ENCODE data around the gene POC1A.

The POC1A gene

DNA sequence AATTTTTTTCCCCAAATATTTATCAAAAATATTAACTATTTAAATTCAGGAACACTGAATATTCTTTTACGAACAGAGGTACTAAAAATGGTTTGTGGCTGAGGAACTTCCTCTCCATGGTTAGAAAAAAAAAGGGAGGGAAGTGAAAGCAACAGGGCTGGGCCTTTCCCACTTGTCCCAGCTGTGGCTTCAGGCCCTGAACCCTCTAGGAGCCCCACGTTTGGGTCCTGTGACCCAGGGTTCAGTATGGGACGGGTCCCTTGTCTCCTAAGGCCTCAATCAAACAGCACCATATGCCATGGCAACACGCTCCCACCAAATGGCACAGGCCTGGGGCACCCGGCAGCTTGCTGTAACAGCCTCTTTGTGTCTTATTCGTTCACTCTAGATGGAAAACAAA, 32.4 kb downstream of the POC1A start:
- Histone ChIP-seq H3K4me1 (ENCODE audit: insufficient read depth, insufficient read length) (peaks cover 3% of the 10 kb centered on the region), H3K36me3 (ENCODE audit: insufficient read depth, insufficient read length, low read length) (peaks cover 93% of the 10 kb centered on the region), H3K27me3 (ENCODE audit: insufficient read depth, insufficient read length) (no peaks in the 10 kb centered on the region), H3K9ac (ENCODE audit: insufficient read length, low read depth) (no peak overlapping the region), H3K4me3 (ENCODE audit: insufficient read length, low read depth) (no peak overlapping the region), H3K9me3 (ENCODE audit: insufficient read depth, low read length) (0 out of 2 replicates have a peak, but pooled peaks cover 2% of the 10 kb centered on the region)
- no peak for DNase-seq (ENCODE audit: low read depth, low spot score)
- no peak for TF ChIP-seq SUZ12 (IDR thresholded peaks at IDR 0.05; ENCODE audit: extremely low read depth, insufficient read depth, insufficient read length)
- TF ChIP-seq ZNF274 (IDR thresholded peaks at IDR 0.05; ENCODE audit: low read depth, low read length): no peak
- no peak for TF ChIP-seq YY1 (IDR thresholded peaks at IDR 0.05; ENCODE audit: insufficient read depth, insufficient read length)

- Histone ChIP-seq H3K36me3 (ENCODE audit: insufficient read depth, insufficient read length, low read length) (peaks cover 91% of the 10 kb centered on the region), H3K4me1 (ENCODE audit: insufficient read depth, insufficient read length) (peaks cover 3% of the 10 kb centered on the region)
- DNase-seq (ENCODE audit: low read depth, low spot score): no peak
Measured at GRCh38 chr3:52121464-52121805, 32.8 kb downstream of the POC1A start.

GRCh38 chr3:52120556-52121463, 33.4 kb downstream of the POC1A start:
- peaks cover 90% of the 10 kb centered on the region for H3K36me3 ChIP-seq (ENCODE audit: insufficient read depth, insufficient read length, low read length)
- H3K9ac ChIP-seq (ENCODE audit: insufficient read length, low read depth): no peak overlapping the region
- H3K4me3 ChIP-seq (ENCODE audit: insufficient read length, low read depth): no peak overlapping the region
- H3K27me3 ChIP-seq (ENCODE audit: insufficient read depth, insufficient read length): no peaks in the 10 kb centered on the region
- no peaks in the 10 kb centered on the region for H3K9me3 ChIP-seq (ENCODE audit: insufficient read depth, low read length)
- H3K4me1 ChIP-seq (ENCODE audit: insufficient read depth, insufficient read length): peaks cover 3% of the 10 kb centered on the region
- TF ChIP-seq YY1 (IDR thresholded peaks at IDR 0.05; ENCODE audit: insufficient read depth, insufficient read length) (no peak), SUZ12 (IDR thresholded peaks at IDR 0.05; ENCODE audit: extremely low read depth, insufficient read depth, insufficient read length) (no peak), ZNF274 (IDR thresholded peaks at IDR 0.05; ENCODE audit: low read depth, low read length) (no peak)
- no peak for DNase-seq (ENCODE audit: low read depth, low spot score)

More at GRCh38 chr3:52121464-52121805, 32.8 kb downstream of the POC1A start:
- Histone ChIP-seq H3K9me3 (ENCODE audit: insufficient read depth, low read length) (no peaks in the 10 kb centered on the region), H3K9ac (ENCODE audit: insufficient read length, low read depth) (no peak overlapping the region), H3K27me3 (ENCODE audit: insufficient read depth, insufficient read length) (no peaks in the 10 kb centered on the region), H3K4me3 (ENCODE audit: insufficient read length, low read depth) (no peak overlapping the region)
- TF ChIP-seq YY1 (IDR thresholded peaks at IDR 0.05; ENCODE audit: insufficient read depth, insufficient read length) (no peak), ZNF274 (IDR thresholded peaks at IDR 0.05; ENCODE audit: low read depth, low read length) (no peak), SUZ12 (IDR thresholded peaks at IDR 0.05; ENCODE audit: extremely low read depth, insufficient read depth, insufficient read length) (no peak)

GRCh38 chr3:52119826-52120225, 34.4 kb downstream of the POC1A start:
- Histone ChIP-seq H3K36me3 (ENCODE audit: insufficient read depth, insufficient read length, low read length) (peaks cover 88% of the 10 kb centered on the region), H3K9me3 (ENCODE audit: insufficient read depth, low read length) (no peaks in the 10 kb centered on the region), H3K4me1 (ENCODE audit: insufficient read depth, insufficient read length) (peaks cover 3% of the 10 kb centered on the region), H3K9ac (ENCODE audit: insufficient read length, low read depth) (no peak overlapping the region), H3K4me3 (ENCODE audit: insufficient read length, low read depth) (no peak overlapping the region), H3K27me3 (ENCODE audit: insufficient read depth, insufficient read length) (no peaks in the 10 kb centered on the region)
- no peak for DNase-seq (ENCODE audit: low read depth, low spot score)
- TF ChIP-seq ZNF274 (IDR thresholded peaks at IDR 0.05; ENCODE audit: low read depth, low read length) (no peak), YY1 (IDR thresholded peaks at IDR 0.05; ENCODE audit: insufficient read depth, insufficient read length) (no peak), SUZ12 (IDR thresholded peaks at IDR 0.05; ENCODE audit: extremely low read depth, insufficient read depth, insufficient read length) (no peak)

DNA sequence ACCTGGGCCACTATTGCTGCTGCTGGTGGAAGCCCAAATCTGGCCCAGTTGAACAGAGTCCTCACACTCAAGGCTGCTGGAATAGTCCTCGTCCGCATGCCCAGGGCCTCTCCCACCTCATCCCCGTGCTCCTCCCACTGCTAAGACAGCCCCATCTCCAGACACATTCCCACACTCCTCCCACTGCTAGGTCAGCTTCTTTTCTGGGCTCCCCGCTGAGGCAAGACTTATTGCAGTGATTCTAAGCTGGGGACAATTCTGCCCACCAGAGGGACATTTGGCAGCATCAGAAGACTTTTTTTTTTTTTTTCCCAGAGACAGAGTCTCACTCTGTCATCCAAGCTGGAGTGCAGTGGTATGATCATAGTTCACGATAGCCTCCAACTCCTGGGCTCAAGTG, 35.1 kb downstream of the POC1A start:
- peaks cover 88% of the 10 kb centered on the region for H3K36me3 ChIP-seq (ENCODE audit: insufficient read depth, insufficient read length, low read length)
- H3K4me3 ChIP-seq (ENCODE audit: insufficient read length, low read depth): no peak overlapping the region
- TF ChIP-seq YY1 (IDR thresholded peaks at IDR 0.05; ENCODE audit: insufficient read depth, insufficient read length): no peak
- no peak for TF ChIP-seq SUZ12 (IDR thresholded peaks at IDR 0.05; ENCODE audit: extremely low read depth, insufficient read depth, insufficient read length)
- no peak for TF ChIP-seq ZNF274 (IDR thresholded peaks at IDR 0.05; ENCODE audit: low read depth, low read length)
- H3K9me3 ChIP-seq (ENCODE audit: insufficient read depth, low read length): no peaks in the 10 kb centered on the region
- H3K9ac ChIP-seq (ENCODE audit: insufficient read length, low read depth): no peak overlapping the region
- no peak for DNase-seq (ENCODE audit: low read depth, low spot score)
- no peaks in the 10 kb centered on the region for H3K27me3 ChIP-seq (ENCODE audit: insufficient read depth, insufficient read length)
- peaks cover 3% of the 10 kb centered on the region for H3K4me1 ChIP-seq (ENCODE audit: insufficient read depth, insufficient read length)

- H3K27me3 ChIP-seq (ENCODE audit: insufficient read depth, insufficient read length): no peaks in the 10 kb centered on the region
- no peak overlapping the region for H3K4me3 ChIP-seq (ENCODE audit: insufficient read length, low read depth)
- DNase-seq (ENCODE audit: low read depth, low spot score): no peak
- peaks cover 85% of the 10 kb centered on the region for H3K36me3 ChIP-seq (ENCODE audit: insufficient read depth, insufficient read length, low read length)
- no peak overlapping the region for H3K9ac ChIP-seq (ENCODE audit: insufficient read length, low read depth)
- H3K4me1 ChIP-seq (ENCODE audit: insufficient read depth, insufficient read length): peaks cover 3% of the 10 kb centered on the region
- no peak for TF ChIP-seq SUZ12 (IDR thresholded peaks at IDR 0.05; ENCODE audit: extremely low read depth, insufficient read depth, insufficient read length)
- TF ChIP-seq YY1 (IDR thresholded peaks at IDR 0.05; ENCODE audit: insufficient read depth, insufficient read length): no peak
- TF ChIP-seq ZNF274 (IDR thresholded peaks at IDR 0.05; ENCODE audit: low read depth, low read length): no peak
- H3K9me3 ChIP-seq (ENCODE audit: insufficient read depth, low read length): no peaks in the 10 kb centered on the region
Measured at GRCh38 chr3:52118156-52118875, 35.9 kb downstream of the POC1A start.

DNA sequence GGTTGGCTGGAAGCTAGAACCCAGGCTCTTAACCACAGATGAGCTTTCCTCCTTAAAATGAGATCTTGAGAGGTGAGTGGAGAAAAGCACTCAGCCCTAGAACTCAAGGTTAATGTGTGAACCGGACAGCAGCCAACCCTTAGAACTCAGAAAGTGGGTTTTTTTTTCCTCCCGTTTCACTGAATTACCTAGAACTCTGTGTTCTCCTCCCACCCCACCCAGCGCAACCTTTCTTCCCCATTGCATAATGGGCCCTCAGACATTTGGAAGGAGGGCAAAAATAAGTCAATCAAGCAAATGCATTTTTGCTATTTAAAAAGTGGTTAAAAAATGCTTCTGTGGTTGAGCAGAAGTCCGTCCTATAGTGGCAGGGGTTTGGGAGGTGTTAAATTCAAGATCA, 36.7 kb downstream of the POC1A start:
- H3K9me3 ChIP-seq (ENCODE audit: insufficient read depth, low read length): no peaks in the 10 kb centered on the region
- H3K36me3 ChIP-seq (ENCODE audit: insufficient read depth, insufficient read length, low read length): peaks cover 85% of the 10 kb centered on the region
- H3K4me3 ChIP-seq (ENCODE audit: insufficient read length, low read depth): no peak overlapping the region
- peaks cover 2% of the 10 kb centered on the region for H3K4me1 ChIP-seq (ENCODE audit: insufficient read depth, insufficient read length)
- no peak for TF ChIP-seq ZNF274 (IDR thresholded peaks at IDR 0.05; ENCODE audit: low read depth, low read length)
- no peak for TF ChIP-seq YY1 (IDR thresholded peaks at IDR 0.05; ENCODE audit: insufficient read depth, insufficient read length)
- no peak for TF ChIP-seq SUZ12 (IDR thresholded peaks at IDR 0.05; ENCODE audit: extremely low read depth, insufficient read depth, insufficient read length)
- no peak overlapping the region for H3K9ac ChIP-seq (ENCODE audit: insufficient read length, low read depth)
- no peaks in the 10 kb centered on the region for H3K27me3 ChIP-seq (ENCODE audit: insufficient read depth, insufficient read length)
- no peak for DNase-seq (ENCODE audit: low read depth, low spot score)

Measured in NT2/D1 (cell line).